HG02840 (cell line): ENCODE measurements around the gene MAMSTR.

Experiments
- ATAC-seq: cut with Tn5 transposase; IDR thresholded peaks from one replicate; pipeline ENCODE4 v1.9.1; 2021; ENCODE audit warnings: mild to moderate bottlenecking, moderate library complexity, moderate number of reproducible peaks; ENCODE audit not compliant: unreplicated experiment, low FRiP score

The MAMSTR gene

DNA sequence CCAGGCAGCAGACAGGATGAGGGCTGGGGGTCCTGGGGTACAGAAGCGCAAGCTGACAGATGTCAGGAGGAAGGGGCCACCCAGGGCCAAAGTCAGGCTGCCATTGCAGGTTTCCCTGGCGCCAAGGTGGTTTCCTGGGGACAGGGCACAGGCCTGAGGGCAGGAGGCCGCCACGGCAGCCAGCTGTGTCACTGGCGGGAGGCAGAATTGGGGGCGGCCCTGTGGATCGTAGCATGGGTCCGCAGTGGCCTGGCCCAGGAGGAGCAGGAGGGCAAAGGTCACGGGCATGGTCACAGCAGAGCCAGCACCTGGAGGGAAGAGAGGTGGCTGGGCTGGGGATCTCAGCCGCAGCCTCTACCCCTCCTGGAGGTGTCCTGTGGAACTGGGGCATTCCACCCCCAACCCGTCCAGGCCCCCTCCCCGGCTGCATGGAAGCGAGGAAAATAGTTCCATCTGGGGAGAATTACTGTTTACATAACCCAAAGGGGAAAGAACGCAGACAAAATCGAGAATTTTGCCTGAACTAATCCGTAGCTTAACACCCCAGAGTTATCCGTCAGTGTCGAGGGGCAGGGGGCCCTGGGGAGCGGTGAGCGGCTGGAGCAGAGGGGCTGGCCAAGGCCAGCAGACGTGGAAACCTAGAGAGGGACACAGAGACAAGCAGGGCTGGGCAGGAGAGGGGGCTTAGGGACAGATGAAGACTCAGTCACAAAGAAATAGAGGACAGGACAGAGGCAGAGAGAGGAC, 48.7 kb downstream of the MAMSTR start:
- ATAC-seq, result no peak

DNA sequence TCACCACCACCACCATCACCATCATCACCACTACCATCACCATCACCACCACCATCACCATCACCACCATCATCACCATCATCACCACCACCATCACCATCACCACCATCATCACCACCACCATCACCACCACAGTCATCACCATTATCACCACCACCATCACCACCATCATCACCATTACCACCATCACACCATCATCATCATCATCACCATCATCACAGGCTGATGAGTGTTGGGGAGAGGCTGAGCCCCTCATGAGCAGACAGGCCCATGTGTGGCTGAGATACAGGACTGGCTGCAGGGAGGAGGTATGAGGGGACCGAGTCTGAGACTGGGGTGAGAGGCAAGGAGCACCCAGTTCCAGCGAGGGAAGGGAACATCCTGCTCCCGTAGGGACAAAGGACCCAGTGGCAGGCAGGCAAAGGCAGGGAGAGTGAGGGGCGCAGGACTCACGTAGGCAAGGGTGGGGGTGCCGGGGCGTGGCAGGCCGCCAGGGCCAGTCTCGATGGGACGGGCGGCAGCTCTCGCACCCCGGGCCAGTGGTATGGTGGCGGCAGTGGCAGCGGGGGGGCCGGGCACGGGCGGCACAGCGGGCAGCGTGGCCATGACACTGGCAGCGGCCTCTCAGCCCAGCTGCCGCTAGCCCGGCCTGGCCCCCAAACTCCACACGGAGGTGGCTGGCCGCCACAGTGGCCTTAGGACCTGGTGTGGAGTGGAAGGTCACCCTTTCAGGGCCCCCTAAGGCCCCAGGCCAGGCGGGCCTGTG, 49.4 kb downstream of the MAMSTR start:
- no peak for ATAC-seq

- ATAC-seq, result no peak
These were observed 50.8 kb downstream of the MAMSTR start for GRCh38 chr19:48668761-48669160.

DNA sequence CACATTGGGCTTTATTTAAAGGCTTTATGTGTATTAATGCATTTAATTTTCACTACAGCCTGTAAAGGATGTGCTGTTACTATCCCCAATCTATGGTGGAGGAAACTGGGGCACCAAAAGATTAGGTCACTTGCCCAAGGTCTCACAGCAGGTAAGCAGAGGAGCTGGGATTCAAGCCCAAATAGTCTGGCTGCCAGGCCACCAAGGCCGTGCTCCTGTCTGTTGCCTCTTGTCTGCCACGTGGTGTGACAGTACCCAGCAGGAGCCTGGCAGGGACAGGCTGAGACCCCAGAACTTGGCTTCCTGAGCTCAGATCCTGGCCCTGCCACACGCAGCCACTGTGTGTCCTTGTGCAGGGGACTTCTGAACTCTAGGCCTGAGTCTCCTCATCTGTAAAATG, 51.2 kb downstream of the MAMSTR start:
- ATAC-seq, result no peak

DNA sequence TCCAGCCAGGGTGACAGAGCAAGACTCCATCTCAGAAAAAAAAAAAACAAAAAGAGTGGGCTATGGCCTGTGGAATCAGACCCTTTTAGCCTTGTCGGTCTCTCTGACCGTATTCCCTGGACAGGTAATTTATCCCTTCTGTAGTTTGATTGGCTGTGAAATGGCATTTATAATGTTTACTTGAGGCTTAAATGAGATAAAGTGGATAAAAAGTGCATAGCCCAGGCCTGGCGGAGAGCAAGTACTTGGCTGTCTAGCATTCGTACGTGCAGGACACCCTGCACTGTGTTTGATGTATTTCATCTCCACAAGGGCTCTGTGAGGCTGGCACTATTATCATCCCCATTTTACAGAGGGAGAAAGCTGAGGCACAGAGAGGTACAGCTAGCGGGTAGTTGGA, 53.7 kb downstream of the MAMSTR start:
- no peak for ATAC-seq

GRCh38 chr19:48664476-48664875, 55.0 kb downstream of the MAMSTR start:
- ATAC-seq, result no peak

DNA sequence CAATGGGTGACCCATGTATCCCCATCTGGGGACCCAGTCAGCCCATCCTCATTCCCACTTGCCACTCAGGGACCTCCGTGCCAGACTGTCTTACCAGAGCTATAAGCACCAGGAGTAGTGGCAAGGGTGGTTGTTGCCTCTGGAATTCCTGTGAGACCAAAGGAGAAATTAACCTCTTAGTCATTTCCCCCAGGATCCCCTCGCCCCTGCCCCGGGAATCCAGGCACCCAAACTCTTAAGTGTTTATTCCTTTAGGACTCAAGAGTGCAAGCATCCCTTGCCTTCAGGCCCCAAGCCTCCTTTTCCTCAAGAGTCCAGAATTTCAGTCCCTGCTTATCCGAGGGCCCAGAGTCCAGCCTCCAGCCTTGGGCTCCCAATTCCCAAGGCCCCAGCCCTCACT, 55.9 kb downstream of the MAMSTR start:
- ATAC-seq, result no peak
